Hepatocyte (in vitro differentiated cells): ENCODE measurements around the gene BIK.

ENCODE experiments used
- CTCF ChIP-seq: fragments of 200-600 bp; sonication (generic); IDR thresholded peaks from 2 replicates; pipeline ENCODE4 v1.5.1; 2016; ENCODE audit warnings: antibody characterized with exemption, mild to moderate bottlenecking; ENCODE audit not compliant: poor library complexity
- EZH2 ChIP-seq: fragments of 200-600 bp; sonication (generic); IDR thresholded peaks from 2 replicates; pipeline ENCODE4 v1.6.1; 2016; ENCODE audit warnings: antibody characterized with exemption, mild to moderate bottlenecking, borderline replicate concordance

GRCh38 chr22:43118953-43119458 lies 8.5 kb downstream of the BIK start:
- no peak for TF ChIP-seq CTCF
- TF ChIP-seq EZH2 = no peak
